COLO829 (cell line): Measurements from ENCODE around the gene THSD7B.
"Not testable (repeated sequence)": the region's sequence is repeated elsewhere in the genome, so short reads cannot be mapped to it uniquely, and the experiment has no call there.

ENCODE experiments used
- DNase-seq: peaks from one replicate; pipeline ENCODE4 v3.0.0; 2012; ENCODE audit warnings: low spot score

Gene THSD7B

DNA sequence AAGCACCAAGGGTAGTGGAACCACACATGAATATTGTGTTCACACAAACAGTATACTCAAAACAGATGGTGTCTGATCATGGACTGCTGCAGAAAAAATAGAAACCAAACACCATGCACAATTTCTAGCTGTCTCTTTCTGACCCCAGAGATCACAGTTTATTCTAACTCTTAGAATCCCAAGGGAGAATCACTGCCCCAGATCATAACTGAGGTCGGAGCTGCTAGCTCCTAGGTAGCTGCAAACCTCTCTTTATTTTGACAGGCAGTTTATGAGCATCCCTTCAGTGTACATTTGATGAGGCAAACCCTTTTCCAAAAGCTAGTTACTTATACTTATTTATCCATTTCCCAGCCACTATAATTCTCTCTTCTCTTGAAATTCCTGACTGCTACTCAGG lies 759.8 kb downstream of the THSD7B start:
- no peak for DNase-seq

DNA sequence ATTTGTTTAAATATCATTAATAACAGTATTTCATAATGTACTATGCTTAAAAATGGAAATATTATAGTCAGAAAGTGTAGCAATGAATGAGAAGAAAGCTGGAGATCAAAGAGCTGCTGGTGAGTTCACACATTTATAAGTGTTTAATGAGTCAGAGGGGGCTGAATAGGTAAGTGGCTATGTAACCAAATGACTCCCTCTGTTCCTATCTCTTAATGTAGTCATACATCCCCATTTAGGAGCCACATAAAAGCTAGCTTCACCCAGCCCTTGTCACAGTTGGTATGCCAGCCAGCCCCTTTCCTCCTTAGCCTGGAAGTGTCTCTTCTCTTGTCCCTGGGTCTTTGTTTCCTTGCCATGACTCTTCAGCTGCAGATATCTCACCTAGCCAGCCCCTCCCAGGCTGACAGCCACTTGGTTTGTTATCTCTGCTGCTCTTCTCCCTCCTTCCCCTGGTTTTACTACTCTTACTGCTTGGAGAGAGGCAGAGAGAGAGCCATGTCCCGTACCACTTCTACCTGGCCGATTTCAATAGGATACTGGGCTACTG lies 760.4 kb downstream of the THSD7B start:
- DNase-seq: no peak

DNA sequence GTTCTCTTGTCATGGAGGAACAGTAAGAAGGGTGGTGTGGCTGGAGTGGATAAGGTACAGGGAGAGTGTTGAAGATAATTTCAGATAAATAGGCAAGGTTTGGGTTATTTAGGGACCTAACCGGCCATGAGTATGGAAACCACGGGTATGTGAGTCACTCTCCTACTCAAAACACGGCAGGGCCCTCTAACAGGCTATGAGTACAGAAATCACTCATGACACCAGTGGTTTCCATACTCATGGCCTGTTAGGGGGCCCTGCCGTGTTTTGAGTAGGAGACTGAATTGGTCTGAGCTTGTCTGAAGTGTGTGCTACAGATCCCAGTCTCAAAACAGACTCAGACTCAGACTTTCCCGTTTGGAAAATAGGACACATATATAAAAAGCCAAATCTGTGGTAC lies 770.6 kb downstream of the THSD7B start:
- DNase-seq: no peak

DNA sequence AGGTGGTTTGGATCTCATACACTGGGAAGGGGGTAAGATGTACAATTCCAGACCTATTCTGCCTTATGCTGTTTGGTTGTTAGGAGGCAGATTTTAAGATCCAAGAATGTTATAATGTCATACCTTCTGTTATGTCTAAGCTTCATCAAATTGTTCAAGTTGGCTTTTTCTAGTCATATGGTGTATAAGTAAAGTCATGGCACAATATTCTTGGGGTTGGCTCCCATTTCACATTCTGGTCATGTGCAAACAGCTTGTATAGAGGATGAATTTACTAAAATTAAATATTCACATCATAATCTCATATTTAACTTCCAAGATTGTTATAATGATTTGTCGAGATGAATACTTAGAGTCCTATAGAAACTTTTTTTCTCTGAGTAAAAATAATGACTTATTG lies 774.0 kb downstream of the THSD7B start:
- no peak for DNase-seq

DNA sequence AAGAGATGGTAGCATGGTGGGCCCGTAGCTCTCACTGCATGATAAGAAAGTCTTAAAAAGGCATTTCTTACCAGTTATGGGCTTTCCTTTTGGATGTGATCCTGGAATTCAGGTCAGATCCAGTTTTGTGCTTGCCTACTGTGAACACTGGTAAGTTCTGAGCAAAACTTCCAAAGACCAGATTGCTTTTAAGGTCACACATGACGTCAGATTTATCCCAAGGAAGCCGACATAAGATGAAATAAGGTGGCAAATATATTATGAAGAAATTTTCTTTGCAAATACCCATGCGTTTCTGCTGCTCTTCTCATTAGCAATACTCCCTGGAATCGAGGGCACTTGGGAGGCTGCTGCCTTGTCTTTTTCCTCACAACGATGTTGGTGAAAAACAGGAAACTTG lies 782.5 kb downstream of the THSD7B start:
- no peak for DNase-seq

DNA sequence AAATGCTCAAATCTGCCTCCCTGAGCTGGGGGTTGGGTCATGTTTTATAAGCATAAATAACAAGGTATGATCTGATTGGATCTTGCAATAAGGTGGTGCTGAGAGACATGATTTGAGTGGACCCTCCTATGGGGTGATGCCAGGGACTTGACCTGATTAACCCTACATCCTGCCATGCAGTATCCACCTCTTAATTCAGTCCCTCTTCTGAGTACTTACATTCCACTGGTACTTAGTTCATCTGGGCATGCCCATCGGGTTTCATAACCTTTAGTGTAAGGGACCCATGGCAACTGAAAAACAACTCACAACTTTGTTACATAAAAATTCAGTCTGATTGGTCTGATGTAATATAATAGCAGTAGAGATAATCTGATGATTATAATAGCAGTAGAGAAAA lies 801.0 kb downstream of the THSD7B start:
- DNase-seq: no peak

DNA sequence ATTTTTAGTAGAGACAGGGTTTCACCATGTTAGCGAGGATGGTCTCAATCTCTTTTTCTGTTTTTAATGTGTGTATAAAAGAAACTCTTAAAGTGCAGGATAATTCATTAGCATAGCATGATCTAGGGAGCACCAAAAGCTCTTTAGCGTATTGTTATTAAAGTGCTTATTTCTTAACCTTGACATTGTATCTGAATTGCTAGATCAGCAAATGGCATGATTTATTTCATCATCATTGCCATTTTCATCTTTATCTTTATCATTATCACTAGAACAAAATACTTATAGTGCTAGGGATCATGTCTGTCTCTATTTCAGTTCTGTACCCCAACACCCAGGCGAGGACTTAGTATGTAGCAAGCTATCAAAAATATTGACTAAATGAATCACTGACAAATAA lies 805.1 kb downstream of the THSD7B start:
- DNase-seq: no peak

DNA sequence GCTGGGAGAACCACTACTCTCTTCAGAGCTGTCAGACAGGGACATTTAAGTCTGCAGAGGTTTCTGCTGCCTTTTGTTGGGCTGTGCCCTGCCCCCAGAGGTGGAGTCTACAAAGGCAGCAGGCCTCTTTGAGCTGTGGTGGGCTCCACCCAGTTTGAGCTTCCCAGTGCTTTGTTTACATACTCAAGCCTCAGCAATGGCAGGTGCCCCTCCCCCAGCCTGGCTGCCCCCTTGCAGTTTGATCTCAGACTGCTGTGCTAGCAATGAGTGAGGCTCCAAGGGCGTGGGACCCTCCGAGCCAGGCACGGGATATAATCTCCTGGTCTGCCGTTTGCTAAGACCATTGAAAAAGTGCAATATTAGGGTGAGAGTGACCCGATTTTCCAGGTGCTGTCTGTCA lies 822.5 kb downstream of the THSD7B start:
- DNase-seq: not testable (repeated sequence)

DNA sequence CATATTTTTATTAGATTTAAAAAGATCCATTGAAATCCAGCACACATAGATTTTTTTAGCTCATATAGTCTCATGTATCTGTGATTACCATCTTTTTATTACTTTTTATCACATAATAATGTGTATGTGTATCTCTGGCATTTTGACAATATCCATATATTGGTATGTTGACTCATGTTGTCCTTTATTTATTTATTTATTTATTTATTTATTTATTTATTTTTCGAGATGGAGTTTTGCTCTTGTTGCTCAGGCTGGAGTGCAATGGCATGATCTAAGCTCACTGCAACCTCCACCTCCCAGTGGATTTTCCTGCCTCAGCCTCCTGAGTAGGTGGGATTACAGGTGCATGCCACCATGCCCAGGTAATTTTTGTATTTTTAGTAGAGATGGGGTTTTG lies 823.2 kb downstream of the THSD7B start:
- DNase-seq: not testable (repeated sequence)

DNA sequence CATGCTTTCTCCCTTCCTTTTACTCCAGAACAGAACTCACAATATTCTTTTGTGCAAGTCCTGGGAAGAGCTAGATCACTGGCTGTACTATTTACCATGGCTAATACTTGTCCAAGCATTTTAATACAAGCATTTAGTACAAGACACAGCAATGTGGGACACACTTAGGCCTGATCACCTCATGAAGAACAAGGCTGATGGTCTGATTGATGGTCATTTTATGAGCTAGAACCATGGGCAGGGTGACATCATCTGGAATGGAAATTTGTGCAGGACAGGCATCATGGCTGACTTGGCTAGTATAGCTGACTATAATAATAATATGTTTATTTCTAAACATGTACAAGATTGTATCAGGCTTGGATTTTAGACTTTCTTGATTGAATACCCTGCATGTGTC lies 824.8 kb downstream of the THSD7B start:
- DNase-seq: no peak

DNA sequence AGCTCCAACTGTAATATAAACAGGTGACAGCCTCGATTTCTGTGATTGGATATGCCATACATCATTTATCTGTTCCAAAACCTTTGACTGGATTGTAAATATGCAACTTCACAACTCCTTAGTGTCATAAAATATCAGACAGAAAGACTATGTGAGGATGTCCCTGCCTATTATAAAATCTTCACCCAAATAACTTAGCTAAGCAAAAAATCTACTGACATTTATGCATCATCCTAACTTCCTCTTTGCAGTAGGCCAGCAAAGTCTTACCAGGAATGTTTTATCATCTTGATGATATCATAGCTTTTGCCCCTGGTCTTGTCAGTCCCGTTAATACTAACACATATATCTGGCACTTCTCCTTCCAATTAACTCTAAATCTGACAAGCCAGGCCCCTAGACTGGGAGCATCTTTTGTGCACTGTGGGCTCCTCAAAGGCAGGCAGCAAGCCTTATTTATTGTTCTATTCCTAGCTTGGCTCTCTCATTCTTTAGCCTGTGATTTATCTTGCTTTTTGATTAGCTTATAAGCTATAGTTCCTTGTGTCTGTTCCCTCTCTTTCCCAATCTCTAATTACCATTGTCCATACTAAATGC lies 842.5 kb downstream of the THSD7B start:
- no peak for DNase-seq

DNA sequence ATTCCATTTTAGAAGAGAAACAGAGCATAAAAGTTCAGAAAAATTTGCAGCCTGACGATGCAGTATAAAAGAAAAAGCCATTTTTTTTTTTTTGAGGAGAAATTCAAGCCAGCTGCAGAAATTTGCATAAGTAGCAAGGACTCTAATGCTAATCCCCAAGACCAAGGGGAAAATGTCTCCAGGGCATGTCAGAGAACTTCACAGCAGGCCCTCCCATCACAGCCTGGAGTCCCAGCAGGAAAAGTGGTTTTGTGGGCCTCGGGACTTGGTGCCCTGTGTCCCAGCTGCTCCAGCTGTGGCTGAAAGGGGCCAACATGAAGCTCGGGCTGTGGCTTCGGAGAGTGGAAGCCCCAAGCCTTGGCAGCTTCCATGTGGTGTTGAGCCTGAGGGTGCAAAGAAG lies 873.6 kb downstream of the THSD7B start:
- DNase-seq: no peak

DNA sequence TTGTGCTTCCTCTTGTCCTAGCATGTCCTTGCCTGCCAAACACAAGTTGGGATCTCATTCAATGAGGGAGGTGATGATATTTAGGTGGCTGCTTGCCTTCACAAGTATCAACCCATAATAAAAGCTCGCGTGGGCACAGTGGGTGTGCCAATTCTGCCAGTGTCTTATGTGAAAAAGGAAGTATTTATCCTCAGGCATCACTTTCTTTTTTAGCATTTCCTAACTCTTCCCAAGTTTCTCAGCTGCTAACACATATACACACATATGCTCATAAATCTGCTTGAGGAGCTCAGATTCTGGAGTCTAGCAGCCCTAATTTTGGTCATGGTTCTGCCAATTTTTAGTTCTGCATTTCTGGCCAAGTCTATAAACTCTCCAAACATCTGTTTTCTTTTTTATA lies 879.4 kb downstream of the THSD7B start:
- DNase-seq: no peak

DNA sequence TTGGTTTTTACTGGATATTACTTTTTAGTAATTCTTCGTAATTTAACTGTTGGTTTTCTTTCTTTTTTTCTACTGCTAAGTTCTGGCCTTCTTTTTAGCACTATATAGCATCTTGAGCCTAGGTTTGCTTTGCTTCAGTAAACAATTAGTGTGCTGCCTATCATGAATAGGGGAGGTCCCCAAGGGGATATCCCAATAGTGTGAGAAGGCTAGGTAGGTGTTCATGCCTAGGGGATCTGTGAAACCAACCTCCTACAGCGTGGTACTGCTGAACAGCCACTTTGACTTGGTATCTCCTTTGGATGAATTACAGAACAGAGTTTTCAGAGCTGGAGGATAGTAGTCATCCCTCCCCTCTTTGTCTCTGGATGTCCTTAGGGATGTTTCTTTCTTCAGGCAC lies 888.7 kb downstream of the THSD7B start:
- DNase-seq: no peak

DNA sequence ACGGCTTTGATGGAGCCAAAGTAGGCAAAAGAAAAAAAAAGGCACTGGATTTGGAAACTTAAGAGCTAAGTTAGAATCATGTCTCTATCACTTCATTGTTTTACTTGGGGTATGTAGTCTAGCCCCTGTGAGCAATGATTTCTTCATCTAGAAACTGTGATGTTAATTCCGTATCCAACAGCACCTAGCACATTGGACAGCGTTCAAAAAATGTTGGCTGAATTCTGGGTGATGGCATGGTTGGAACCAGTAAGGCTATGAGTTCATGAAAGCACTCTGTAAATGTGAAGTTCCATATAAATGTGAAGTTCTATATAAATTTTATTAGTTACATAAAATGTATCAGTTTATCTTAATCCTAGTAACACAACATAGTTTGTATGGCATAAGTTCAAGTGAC lies 890.5 kb downstream of the THSD7B start:
- no peak for DNase-seq

DNA sequence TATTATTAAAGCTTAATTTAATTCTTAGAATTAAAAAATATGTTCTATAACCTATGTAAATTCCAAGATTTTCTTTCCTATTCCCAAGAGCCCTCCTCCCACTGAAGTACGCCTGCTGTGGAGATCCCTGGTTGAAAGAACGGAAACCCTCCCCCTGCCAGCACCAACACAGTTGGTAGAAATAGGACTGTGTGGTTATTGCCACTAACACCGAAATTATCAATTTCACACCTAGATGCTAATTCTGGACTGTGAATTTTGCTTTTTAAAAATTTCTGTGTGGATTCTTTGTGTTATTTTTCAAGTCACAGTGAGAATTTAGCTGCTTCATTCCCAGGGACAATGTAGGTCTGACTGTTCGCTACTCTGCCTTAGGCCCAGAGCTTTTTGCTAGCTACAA lies 893.1 kb downstream of the THSD7B start:
- DNase-seq: no peak

DNA sequence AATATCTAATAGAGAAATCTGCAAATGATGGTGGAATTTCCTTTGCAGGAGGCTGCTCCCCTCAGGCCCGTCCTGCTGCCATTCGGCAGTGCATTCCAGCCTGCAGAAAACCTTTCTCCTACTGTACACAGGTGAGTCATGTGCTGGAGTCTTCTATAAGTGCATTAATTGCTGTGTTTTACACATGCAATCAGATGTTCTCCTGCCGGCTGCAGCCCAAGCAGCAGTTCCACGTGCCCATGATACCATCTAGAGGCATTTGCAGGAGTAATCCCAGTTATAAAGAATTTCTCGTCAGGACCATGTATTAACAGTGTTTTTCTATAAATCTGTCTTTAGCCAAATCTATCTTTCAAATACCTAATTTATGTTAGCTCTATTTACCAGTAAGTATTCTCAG lies 894.3 kb downstream of the THSD7B start:
- no peak for DNase-seq

DNA sequence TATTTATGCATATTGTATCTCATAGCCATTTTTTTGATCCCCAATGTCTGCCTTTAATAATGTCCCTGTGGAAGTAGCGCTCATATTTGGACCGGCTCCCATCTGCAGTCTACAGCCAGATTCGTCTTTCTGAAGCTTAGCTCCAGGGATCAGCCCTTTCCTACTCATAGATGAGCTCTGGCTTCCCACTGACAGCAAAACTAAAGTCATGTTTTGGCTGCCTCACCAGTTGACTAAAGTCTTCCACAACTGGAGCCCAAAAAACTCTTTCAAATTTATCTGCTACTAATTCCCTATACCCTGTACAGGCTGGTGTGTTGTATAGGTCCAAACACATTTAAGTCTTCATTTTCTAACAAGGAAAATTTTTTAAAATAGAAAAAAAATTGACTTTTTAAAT lies 904.8 kb downstream of the THSD7B start:
- no peak for DNase-seq

DNA sequence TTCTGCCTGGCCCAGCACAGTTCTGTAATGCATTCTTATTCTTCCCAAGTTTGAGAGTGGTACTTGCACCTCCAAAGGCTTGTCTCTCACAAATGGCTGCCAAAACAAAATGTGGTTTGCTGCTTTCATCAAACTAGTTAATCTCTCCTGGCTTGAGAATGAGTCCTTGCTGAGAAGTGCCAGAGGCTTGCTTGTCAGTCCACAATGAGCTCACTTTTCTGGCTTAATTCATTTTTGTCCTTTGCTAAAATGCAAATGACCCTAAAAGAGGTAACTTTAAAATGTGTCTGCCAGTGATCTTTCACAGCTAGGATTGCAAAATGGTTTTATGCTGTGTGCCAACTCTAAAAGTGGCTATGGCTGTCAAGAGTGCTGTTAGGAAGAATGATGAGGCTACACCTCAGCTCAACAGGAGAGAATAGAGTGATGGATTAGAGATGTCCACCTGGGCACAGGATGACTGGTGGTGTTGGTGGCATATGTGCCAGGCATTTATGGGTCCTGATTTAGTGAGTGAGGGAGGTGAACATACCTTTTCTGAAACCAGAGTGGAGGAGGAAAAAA lies 907.7 kb downstream of the THSD7B start:
- no peak for DNase-seq

DNA sequence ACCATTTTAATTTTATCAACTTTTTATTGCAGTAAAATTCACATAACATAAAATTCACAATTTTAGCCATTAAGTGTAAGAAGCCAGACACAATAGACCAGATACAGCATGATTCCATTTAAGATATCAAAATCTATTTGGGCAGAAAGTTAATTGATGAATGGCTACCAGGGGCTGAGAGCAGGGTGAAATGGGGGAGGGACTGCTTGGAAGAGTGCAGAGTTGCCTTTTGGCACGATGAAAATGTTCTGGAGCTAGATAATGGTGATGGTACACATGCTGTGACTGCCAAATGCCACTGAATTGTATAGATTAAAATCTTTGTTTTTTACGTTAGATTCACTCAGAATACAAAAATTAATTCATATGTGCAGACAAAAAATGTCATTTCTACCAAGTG lies 909.6 kb downstream of the THSD7B start:
- no peak for DNase-seq

DNA sequence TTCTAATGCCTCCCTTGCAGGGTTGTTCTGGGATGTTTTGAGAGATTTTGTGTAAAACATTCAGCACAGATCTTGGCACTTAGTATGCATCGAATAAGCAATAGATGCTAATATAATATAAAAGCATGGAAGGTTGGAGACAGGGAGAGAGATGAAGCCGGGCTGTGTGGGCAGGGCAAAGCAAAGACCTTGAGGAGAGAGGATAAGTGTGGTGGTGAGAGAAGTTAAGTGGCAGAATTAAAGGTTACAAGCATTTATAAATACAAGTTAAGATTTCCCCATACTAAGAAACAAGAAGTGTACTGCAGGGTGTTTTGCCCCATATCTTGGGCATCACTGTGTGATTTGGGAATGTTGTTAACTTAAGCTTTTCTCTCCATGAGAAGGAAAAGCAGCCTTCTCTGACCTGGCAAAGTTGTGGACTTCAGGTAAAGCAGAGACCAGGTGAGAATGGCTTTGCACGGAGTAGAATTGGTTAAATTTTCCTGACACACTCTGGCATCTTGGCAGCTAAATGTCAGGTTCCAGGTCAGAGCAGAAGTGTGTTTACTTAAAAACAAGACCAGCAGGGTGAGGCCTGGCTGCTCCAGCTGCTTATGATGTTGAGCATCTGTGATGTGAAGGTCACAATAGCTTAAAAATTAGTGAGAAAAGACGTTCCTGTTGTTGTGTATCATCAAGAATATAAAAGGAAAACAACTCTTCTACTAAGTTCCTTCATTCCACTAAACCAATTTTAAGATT lies 910.4 kb downstream of the THSD7B start:
- no peak for DNase-seq

DNA sequence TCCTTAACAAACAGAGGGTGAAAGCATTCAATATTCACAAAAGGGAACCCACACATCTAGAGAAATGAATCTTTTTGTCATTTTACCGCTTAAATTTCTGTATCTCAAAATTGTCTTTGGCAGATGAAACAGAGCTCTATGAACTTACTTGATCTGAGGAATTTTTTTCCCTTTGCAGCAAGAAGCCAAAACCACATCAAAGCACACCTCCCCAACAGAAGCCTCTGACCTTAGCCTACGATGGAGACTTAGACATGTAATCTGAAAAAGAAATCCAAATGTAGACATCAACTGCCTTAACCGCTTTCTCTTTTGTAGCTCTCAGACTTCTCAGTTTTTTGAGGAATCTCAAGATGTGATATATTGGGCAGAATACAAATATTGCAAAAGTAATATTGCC lies 911.0 kb downstream of the THSD7B start:
- no peak for DNase-seq

DNA sequence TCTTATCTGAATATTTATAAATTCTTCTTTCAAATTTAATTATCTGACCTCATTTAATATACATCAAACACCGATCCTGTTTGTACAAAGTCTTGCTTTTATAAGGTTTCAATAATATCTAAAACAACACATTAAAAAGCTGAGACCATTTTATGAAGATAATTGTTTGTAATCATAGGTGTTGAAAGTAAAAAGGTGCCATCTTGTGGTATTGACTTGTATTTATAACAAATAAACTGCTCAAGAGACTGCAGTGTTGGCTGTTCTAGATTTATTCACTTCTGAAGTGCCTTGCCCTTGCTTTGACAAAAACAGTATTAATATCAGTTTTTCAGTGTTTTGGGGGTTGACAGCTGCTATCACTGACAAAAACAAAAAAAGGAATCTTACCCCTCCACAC lies 912.1 kb downstream of the THSD7B start:
- no peak for DNase-seq

DNA sequence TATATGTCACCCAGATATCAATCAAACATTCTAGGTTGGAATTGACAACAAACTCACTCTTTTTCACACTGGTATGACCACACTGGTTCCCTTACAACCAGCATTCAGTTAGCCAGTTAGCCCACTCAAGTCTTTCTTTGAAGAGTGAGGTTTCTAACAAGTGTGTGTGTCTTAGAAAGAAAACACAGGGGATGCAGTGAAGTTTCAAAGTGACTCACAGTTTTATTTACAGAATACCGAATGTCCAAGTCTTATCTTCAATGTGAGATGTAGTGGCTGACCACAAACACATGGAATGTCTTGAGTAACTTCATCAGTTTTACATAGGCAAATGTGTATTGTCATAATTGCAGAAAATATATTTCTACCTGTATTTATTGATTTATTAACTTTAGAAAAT lies 924.2 kb downstream of the THSD7B start:
- no peak for DNase-seq
